ENCODE results near the gene GPN2.
A peak's percentile ranks its signal among the peaks of the same experiment; 100 is the strongest.
"Not testable (repeated sequence)": the region's sequence is repeated elsewhere in the genome, so short reads cannot be mapped to it uniquely, and the experiment has no call there.

GPN2 gene

DNA sequence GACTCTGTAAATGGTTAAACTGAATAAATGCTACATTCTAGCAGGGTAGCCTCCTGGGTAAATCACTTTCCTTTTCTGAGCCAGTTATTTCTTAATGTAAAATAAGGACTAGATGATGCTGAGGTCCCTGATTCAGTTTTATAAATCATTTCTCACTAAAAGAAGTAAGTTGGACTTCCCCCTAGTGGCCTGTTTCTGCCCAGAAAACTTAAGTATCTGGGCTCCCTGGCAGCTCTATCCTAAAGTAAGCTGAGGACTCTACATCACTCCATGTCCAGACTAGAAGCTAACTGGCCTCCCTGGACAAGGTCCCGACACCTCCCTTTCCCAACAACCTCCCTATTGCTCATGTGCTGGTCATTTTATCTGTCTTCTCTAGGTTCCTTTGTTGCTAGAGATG is 3.0 kb downstream of the GPN2 start:
- H3K4me3 ChIP-seq (ENCODE audit: control insufficient read depth, low read depth, low read length) = no peak overlapping the region
- DNase-seq (ENCODE audit: low read depth) = peak; percentile 65
- TF ChIP-seq, protein P1, sequence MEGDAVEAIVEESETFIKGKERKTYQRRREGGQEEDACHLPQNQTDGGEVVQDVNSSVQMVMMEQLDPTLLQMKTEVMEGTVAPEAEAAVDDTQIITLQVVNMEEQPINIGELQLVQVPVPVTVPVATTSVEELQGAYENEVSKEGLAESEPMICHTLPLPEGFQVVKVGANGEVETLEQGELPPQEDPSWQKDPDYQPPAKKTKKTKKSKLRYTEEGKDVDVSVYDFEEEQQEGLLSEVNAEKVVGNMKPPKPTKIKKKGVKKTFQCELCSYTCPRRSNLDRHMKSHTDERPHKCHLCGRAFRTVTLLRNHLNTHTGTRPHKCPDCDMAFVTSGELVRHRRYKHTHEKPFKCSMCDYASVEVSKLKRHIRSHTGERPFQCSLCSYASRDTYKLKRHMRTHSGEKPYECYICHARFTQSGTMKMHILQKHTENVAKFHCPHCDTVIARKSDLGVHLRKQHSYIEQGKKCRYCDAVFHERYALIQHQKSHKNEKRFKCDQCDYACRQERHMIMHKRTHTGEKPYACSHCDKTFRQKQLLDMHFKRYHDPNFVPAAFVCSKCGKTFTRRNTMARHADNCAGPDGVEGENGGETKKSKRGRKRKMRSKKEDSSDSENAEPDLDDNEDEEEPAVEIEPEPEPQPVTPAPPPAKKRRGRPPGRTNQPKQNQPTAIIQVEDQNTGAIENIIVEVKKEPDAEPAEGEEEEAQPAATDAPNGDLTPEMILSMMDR (conservative IDR thresholded peaks at IDR 0.05; ENCODE audit: control insufficient read depth, insufficient read depth, low read depth, low read length) = peak; percentile 58

DNA sequence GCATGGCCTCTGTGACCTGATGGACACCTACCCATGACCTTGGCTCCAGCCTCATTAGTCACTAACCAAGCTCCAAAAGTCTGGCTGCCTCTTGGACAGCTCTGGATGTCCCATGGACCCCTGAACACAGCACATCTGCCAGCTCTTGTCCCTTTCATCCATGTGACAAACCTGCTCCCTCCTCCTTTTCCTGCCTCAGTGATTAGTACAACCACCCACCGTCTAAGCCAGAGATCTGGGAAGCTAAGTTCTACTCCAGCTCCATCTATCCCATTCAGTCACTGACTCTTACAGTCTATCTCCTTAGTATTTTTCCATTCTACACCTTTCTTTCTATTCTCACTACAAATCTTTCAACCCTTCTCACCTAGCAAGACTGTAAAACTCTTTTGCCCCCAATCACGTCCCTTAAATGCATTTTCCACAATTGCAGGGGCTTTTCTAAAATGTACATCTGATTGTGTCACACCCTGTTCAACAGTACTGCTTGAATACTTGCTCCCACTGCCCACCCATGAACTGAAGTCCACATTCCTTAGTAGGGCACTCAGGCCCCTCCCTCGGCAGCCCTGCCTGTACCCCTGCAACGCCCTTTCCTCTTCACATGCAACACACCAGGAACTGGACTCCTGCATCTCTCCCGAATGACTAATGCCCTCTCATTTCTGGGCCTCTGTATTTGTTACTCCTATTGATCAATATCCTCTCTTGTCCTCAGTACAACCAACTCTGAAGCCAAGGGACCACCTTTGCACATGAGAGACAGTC is 7.2 kb downstream of the GPN2 start:
- no peak for DNase-seq (ENCODE audit: low read depth)
- no peak overlapping the region for H3K4me3 ChIP-seq (ENCODE audit: control insufficient read depth, low read depth, low read length)
- TF ChIP-seq, protein P1 (conservative IDR thresholded peaks at IDR 0.05; ENCODE audit: control insufficient read depth, insufficient read depth, low read depth, low read length) = no peak

DNA sequence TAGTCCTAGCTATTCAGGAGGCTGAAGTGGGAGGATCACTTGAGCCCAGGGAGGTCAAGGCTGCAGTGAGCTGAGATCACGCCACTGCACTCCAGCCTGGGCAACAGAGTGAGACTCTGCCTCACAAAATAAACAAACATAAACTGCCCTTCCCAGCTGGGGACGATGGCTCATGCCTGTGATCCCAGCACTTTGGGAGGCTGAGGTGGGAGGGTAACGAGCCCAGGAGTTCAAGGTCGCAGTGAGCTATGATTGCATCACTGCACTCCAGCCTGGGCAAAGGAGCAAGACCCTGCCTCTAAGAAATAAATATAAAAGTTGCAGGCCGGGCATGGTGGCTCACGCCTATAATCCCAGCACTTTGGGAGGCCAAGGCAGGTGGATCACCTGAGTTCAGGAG is 8.5 kb downstream of the GPN2 start:
- H3K4me3 ChIP-seq (ENCODE audit: control insufficient read depth, low read depth, low read length); DNase-seq (ENCODE audit: low read depth): not testable (repeated sequence)

DNA sequence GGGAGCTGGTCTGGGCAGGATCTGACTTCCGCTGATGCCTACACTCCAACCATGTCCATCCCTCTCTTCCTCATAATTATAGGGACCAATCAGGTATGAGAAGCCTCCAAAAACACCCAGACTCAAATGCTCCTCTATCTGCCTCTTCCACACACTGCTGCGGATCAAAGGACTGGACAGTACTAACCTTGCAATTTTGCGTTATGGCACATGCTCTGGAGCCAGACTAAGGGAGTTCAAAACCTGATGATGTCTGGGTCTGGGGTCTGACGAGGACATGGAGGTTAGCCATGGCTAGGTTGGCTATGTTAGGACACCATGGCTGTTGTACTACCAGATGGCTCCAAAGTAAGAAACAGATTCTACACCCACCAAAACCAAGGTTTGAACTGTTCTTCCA is 10.3 kb downstream of the GPN2 start:
- no peak for DNase-seq (ENCODE audit: low read depth)
- TF ChIP-seq, protein P1 (conservative IDR thresholded peaks at IDR 0.05; ENCODE audit: control insufficient read depth, insufficient read depth, low read depth, low read length) = no peak
- H3K4me3 ChIP-seq (ENCODE audit: control insufficient read depth, low read depth, low read length) = no peak overlapping the region

DNA sequence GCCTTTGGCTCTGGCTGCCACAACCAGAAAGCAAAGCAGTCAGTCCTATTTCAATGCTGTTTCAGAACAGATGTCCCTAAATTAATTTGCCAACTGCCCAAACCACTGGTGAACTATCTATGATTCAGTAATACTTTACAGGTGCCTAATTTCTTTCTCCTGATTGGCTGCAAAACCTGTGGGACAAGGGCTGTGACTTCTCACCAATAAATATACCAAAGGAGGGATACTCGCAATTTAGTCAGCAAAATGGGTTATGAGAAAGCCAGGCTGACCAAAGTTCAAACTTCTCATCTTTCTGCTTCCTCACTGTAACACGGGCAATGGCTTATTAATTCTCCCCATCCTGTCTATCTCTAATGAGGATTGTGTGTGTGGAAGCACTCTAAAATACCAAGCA is 12.8 kb downstream of the GPN2 start:
- H3K4me3 ChIP-seq (ENCODE audit: control insufficient read depth, low read depth, low read length) = no peak overlapping the region
- TF ChIP-seq, protein P1 (conservative IDR thresholded peaks at IDR 0.05; ENCODE audit: control insufficient read depth, insufficient read depth, low read depth, low read length) = no peak

DNA sequence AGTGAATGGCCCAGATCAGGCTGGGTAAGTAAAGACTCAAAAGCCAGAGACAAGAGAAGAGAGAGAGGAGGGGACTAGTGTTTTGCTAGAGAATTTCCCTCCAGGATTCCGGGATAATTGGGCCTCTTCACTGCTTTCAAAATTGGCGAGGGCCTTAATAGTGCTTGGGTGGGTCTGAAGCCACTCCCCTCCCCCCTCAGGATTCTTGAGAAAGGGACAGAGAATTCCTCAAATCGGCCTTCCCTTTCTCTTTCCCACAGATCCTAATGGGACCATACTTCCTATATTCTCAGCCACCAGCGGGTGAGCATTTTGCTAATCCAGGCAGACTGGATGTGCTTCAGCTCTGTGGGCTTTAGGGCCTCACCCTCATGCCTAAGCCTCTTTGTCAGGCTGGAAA is 15.2 kb downstream of the GPN2 start:
- H3K4me3 ChIP-seq (ENCODE audit: control insufficient read depth, low read depth, low read length) = no peak overlapping the region
- no peak for DNase-seq (ENCODE audit: low read depth)
- TF ChIP-seq, protein P1 (conservative IDR thresholded peaks at IDR 0.05; ENCODE audit: control insufficient read depth, insufficient read depth, low read depth, low read length) = no peak

More for the DNA sequence above, 12.8 kb downstream of the GPN2 start:
- DNase-seq (ENCODE audit: low read depth) = no peak

DNA sequence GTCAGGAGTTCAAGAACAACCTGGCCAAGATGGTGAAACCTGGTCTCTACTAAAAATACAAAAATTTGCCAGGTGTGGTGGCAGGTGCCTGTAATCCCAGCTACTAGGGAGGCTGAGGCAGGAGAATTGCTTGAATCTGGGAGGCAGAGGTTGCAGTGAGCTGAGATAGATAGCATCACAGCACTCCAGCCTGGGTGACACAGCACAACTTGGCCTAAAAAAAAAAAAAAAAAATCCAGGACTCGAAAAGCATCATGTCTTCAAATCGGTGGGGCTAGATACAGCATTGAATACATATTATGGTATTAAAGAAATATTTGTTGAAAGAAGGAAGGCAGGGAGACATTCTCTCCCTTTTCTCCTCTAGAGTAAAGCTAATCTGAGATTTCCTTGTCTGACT is 17.0 kb downstream of the GPN2 start:
- H3K4me3 ChIP-seq (ENCODE audit: control insufficient read depth, low read depth, low read length); DNase-seq (ENCODE audit: low read depth): not testable (repeated sequence)
